ENCODE results near the gene S100A5.

DNA sequence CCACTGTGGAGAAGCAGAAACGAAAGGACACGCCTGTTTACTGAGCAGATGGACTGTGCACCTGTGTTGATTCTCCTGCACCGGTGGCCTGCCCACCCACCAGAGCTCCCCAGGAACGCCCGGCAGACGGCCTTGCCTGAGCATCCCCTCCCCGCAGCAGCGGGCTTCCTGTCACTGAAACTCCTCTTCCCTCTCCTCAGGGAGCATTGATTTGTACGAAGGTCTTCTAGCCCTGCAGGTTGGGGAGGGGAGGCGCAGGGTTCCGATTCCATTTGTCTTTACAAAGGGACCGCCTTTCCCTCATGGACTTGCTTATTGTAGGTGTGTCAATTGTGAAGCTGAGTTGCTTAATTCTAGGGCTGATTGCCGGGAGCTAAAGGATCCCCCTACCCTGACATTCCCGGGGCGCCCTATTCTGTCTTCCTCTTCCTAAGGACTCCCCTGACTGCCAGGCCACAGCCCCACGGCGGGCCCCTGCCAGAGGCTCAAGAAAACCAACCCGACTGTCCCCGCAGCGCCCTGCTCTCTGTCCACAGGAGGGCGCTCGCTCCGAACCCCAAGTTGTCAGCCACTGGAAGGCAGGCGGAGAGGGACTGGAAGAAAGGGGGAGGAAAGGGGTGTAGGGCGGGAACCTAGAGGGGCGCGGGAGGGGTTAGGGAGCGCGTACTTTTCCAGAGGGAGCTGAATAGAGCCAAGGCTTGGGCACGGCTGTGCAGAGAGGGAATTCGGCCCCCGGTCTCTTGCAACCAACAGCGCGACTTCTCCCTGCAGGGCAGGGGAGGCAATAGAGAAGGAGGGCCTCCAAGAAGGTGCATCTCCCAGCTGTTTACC lies 7.8 kb downstream of the S100A5 start:
- TF ChIP-seq CTCF (IDR thresholded peaks at IDR 0.05; ENCODE audit: borderline replicate concordance, extremely low read depth, low read length, poor library complexity, severe bottlenecking) (peak; percentile 14), EZH2 (IDR thresholded peaks at IDR 0.05; ENCODE audit: borderline replicate concordance, low read depth, low read length, severe bottlenecking) (no peak)
